Activated CD8-positive, alpha-beta memory T cell treated with anti-CD3 and anti-CD28 coated beads, Interleukin-2, amount 50 U/mL, for 24 hours (primary cell): ENCODE measurements around the gene ATP1A2.

Experiments
- DNase-seq: peaks from one replicate; pipeline ENCODE4 v3.0.0-alpha.2; 2020; ENCODE audit errors: extremely low read depth

ATP1A2 gene

DNA sequence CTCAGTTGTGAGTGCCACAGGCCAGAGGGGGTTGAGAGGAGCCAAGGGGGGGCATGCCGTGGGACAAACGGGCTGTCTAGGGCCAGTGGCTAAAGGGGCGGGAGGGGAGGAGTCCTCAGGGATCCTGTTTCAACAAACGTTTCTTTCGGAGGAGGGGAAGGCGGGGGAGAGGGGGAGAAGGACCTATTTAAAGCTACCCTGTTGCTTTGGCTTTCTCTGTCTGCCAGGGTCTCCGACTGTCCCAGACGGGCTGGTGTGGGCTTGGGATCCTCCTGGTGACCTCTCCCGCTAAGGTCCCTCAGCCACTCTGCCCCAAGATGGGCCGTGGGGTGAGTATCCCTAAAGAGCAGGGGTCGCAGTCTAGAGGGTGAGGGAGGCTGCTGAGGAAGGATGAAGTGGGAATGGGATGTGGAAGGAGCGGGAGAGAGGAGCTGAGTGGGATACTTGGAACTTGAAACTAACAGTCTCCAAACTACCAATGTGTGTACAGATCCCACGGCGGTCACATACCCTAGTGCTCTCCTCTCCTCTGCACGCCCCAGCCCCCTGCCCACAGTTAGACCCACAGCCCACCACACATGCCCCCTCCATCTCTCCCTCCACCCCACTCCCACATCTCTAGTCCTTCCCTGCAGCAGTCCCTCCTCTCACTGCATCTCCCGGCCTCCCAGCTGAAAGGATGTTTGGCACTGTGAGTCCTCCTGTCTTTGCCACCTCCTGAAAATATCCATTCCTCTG lies at the start of gene ATP1A2:
Gene ATP1A2 (plus strand): TSS at position 215 of the 738 bp plus-strand sequence. CDS start 103 bp downstream, at position 318.
- no peak for DNase-seq

GRCh38 chr1:160066829-160067745 lies 48.5 kb upstream of the ATP1A2 start:
- no peak for DNase-seq

DNA sequence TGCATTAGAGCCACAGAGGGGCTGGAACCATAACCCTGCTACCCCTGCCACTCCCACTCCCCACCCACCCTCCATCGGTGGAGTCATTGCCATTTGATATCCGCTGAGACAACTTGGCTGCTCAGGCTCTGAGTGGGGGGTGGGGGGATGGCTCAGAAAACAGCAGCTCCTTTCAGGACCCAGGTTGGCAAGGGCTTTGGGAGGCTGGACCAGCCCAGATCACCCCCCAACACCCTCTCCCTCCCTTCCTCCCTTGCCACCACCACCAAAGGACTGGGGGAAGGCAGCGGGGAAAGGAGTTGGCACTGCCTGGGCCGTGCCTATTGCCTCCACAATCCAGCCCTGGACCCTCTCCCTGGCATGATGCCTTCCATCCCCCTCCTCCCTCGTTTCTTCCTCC lies 47.3 kb upstream of the ATP1A2 start:
- DNase-seq, result no peak

GRCh38 chr1:160069460-160070231 lies 45.9 kb upstream of the ATP1A2 start, which contains the start of gene KCNJ10:
KCNJ10 (minus strand) TSS chr1:160070160; CDS start chr1:160042532, 27,628 bp downstream.
- DNase-seq, result no peak

DNA sequence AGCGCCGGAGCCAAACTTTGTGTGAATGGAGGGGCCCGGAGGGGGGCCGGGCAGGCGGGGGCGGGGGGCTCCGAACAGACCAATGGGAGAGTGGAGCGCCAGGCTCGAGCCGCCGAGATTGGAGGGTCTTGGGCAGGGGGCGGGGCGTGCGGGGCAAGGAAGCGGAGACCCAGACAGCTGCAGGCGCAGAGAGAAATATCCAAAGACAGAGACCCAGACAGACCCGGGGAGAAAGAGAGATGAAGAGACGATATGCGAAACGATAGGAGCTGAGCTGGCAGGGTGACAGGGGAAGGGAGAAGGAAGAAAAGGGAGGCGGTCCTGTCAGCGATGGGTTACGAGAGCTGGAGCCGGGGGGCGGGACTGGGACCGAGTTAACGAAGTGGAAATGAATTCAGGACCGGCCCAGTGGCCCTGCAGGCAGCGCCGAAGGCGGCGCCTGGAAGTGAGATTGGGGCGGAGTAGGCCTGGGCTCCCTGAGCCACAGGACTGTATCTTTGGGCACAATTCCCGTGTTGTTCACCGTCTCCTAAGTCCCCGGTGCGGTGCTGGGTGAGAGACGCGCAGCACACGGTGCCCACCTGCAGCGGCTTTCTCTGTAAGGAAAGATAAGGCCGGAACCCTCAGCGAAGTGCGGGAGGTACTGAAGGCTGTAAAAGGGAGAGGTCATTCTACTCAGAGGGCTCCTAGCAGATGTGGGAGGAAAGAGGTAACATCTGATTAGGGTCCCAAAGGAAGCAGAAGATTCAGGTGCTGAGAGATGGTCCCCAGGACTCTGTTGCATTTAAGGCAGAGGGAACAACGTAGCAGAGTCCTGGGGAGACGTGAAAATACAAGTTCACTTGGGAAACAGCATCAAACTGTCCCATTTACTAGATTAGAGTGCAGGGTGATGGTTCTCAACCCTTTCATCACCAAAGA lies 45.1 kb upstream of the ATP1A2 start:
- peak; percentile 45 for DNase-seq

- no peak for DNase-seq
Observed at GRCh38 chr1:160071289-160071688, 44.3 kb upstream of the ATP1A2 start.

- no peak for DNase-seq
Observed at GRCh38 chr1:160074865-160075264, 40.7 kb upstream of the ATP1A2 start.

DNA sequence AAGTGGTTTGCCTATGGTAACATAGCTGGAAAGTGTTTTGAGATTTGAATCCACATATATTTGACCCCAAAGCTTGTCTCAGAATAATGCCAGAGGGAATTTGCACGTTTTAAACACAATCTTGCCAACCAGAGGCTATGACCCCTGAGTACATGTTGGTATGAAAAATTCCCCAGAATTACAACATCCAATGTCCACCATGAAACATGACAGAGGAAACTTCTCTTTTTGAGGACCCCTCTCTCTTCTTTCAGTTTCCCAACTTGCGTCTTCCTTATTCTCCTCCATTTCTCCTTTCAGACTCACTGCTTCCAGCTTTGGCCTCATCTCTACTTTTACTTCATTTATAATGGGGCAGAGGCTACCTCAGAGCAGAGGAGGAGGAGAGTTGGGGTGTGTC lies 39.7 kb upstream of the ATP1A2 start:
- no peak for DNase-seq

DNA sequence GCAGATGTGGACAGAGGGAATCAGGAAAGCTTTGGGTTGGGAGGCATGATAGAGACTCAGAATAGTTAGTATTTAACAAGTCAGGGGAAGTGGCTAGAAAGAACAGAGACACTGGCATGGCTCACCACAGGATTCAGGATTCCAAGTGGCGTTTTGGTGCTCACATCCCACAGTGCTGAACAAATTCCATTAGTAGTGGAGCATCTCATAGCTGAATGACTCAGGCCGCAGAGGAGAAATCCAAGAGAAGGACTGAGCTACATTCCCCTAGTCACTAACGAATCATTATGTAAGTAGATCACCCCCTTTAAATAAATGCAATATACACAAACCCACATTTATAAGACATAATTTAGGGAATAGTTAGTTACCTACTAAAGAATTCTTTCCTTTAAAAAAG lies 39.3 kb upstream of the ATP1A2 start:
- no peak for DNase-seq

DNA sequence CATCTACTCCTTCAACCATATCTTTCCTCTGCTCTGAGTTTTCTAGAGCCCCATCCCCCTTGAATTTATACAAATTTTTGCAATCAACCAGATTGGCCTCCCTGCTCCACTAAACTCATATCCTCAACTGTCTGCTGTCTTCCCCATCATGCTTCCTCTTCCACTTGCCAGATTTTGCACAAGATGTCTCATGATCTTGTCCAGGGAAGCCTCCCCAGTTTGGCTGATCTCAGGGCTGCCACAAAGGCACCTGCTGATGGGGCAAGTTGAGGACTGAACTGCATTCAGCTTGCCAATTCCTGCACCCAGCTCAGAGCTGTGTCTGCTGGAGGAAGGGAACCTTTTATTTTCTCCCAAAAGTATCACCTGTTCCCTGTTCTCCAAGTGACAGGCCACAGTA lies 38.1 kb upstream of the ATP1A2 start:
- DNase-seq, result no peak

- no peak for DNase-seq
Observed at GRCh38 chr1:160078512-160079195, 36.9 kb upstream of the ATP1A2 start.

- DNase-seq, result no peak
Observed at GRCh38 chr1:160079448-160079847, 36.1 kb upstream of the ATP1A2 start.

DNA sequence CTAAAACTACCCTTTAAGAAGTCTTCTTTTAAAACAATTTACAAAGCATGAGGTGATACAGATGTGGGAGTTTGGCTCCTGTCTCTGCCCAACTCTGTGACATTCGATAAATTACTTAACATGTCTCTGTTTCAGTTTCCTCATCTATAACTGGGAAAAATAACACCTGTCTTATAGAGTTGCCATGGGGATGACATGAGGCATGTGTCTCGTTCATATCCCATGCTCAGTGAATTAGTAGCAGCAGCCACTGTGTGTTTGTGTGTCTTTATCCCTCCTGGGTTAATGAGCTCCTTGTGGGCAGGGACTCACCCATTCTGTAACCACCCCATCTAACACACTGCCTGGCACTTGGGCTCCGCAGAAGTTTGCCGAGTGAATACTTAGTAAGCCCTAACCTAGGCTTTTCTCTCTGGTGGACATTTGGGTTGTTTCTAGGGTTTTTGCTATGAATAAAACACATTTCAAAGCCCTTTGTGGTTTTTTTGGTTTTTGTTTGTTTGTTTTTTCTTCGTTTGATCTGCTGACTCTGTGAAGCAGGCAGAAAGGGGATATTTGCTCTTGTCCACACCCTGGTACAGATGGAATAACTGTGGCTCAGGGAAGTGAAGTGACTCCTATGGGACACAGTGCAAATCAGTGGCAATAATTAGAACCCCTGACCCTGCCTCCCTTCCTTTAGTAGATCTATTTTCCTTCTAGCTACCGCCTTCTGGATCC lies 35.0 kb upstream of the ATP1A2 start:
- no peak for DNase-seq

DNA sequence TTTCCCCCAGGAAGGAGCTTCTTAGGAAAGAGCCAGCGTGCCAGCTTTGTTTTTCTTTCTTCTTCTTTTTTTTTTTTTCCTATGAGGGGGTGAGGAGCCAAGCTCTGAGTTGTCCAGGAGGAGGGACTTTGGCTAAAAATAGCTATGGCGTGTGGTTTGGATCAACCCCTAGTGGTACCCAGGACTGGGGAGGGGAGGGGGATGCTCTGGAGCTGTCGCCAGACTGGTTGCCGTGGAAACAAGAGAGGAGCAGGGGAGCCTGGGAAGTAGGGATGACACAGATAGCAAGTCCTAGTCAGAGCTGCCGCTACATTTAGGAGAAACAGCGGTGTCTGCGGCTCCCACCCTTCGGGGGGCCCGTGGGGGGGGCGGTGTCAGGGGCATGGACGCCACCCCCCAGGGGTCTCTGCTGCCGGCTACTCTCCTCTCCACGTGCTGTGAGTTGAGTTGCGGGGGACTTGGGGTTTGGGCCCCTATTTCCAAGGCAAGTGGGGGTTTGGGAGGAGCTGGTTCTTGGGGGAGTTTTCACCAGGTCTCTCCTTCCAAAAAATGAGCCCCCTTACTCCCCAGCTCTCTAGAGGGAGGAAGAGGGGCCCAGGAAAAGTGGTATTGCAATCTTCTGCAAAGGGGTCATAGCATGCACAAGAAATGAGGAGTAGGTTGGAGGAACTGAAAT lies 34.2 kb upstream of the ATP1A2 start, which contains the start of gene KCNJ9:
Gene KCNJ9 (plus strand): TSS at position 278 of the 676 bp plus-strand sequence. CDS start 2,493 bp downstream, outside the sequence.
- DNase-seq, result no peak

DNA sequence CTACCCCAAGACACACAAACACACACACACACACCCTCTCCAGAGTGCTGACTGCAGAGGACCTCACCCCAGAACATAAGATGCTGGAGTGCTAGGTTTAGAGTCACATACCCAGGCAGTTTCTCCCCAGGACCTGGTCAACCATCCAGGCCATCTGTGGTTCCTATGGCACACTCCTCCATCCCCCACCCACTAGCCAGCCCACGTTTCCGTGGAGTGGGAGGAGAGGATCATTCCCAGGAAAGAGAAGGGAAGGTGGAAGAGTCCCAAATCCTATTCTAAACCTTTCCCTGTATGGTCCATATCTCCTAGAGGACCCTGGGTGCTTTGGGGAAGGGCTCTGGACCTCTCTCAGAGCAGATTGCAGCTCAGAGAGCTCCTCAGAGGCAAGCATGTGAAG lies 33.1 kb upstream of the ATP1A2 start:
- no peak for DNase-seq

DNA sequence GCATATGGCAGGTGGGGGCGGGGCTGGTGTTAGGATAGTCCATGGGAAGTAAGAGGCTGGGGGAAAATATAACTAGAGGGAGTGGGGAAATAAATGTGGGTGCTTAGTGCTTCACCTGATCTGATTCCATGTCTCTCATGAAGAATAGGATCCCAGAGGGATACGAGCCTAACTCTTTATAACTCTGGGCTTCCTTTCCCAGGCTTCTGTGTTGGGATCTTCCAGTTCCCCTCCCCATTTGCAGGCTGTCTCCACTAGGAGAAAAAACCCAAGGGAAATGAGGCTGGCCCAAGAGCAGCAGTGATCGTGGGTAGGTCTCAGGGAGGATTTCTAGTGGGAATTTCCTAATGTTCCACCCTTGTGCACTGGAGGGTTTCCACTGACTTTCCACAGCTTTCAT lies 32.6 kb upstream of the ATP1A2 start:
- DNase-seq, result no peak

DNA sequence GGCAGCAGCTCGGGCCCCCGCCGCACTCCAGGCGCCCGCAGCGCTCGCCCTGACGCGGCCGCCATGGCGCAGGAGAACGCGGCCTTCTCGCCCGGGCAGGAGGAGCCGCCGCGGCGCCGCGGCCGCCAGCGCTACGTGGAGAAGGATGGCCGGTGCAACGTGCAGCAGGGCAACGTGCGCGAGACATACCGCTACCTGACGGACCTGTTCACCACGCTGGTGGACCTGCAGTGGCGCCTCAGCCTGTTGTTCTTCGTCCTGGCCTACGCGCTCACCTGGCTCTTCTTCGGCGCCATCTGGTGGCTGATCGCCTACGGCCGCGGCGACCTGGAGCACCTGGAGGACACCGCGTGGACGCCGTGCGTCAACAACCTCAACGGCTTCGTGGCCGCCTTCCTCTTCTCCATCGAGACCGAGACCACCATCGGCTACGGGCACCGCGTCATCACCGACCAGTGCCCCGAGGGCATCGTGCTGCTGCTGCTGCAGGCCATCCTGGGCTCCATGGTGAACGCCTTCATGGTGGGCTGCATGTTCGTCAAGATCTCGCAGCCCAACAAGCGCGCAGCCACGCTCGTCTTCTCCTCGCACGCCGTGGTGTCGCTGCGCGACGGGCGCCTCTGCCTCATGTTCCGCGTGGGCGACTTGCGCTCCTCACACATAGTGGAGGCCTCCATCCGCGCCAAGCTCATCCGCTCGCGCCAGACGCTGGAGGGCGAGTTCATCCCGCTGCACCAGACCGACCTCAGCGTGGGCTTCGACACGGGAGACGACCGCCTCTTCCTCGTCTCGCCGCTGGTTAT lies 31.4 kb upstream of the ATP1A2 start:
- DNase-seq, result no peak

GRCh38 chr1:160084771-160085321 lies 30.7 kb upstream of the ATP1A2 start:
- no peak for DNase-seq
